Endothelial cell of umbilical vein (primary cell): ENCODE data around the gene CCND1. TPM values are rescaled to one million over a fixed set of nuclear protein-coding genes. Genes with fewer than 3 reads are reported as not detected.

Source experiments
- BruUV-seq: library from RNA; stranded (reverse); fragments of 400-500 nt; replicated peaks from 2 replicates; lab custom pipeline; 2021; lab: Mats Ljungman, UMichigan
- CTCF ChIA-PET: fragments of 300-600, 350-600 bp; sonication (Branson Sonifier 250); formaldehyde crosslinking; loops from one replicate; lab custom pipeline; 2021; ENCODE audit warnings: antibody characterized with exemption, inconsistent platforms; lab: Charles Lee
- POLR2A ChIA-PET: fragments of 300-600, 350-600 bp; sonication (Branson Sonifier 250); formaldehyde crosslinking; loops from one replicate; lab custom pipeline; 2021; ENCODE audit warnings: antibody characterized with exemption, inconsistent platforms; lab: Charles Lee
- DNase-seq: peaks from one replicate; pipeline ENCODE4 v3.0.0-alpha.2; 2011; ENCODE audit warnings: low read depth, low spot score
- FAIRE-seq: peaks from 2 replicates; lab custom pipeline; 2011; peaks lifted over from hg19 to GRCh38; lab: Jason Lieb, UNC
- H2AFZ ChIP-seq: 2 replicates; pipeline ENCODE4 v1.6.0; 2012; ENCODE audit warnings: low read depth, low read length, control low read depth, inconsistent platforms
- H3K27ac ChIP-seq: 2 replicates; pipeline ENCODE4 v1.5.1; 2011; ENCODE audit warnings: low read depth, mild to moderate bottlenecking, control low read depth, low read length, moderate library complexity; ENCODE audit not compliant: insufficient read depth
- H3K27me3 ChIP-seq, 2 experiments: 2 replicates each; pipeline versions ENCODE4 v1.6.0 to v1.6.1; 2011; ENCODE audit warnings: low read length in 2 of 2, mixed read lengths in 1 of 2; ENCODE audit not compliant: control insufficient read depth in 2 of 2, insufficient read depth in 2 of 2
- H3K36me3 ChIP-seq, 2 experiments: 2 replicates in 1 of 2; 3 replicates in 1 of 2; pipeline ENCODE4 v1.5.1; 2011; ENCODE audit warnings: low read length in 2 of 2, mild to moderate bottlenecking in 1 of 2, moderate library complexity in 1 of 2; ENCODE audit not compliant: control insufficient read depth in 2 of 2, insufficient read depth in 2 of 2; ENCODE audit errors: extremely low read depth in 1 of 2
- H3K4me1 ChIP-seq: 3 replicates; pipeline ENCODE4 v1.5.1; 2011; ENCODE audit warnings: mild to moderate bottlenecking, low read length; ENCODE audit not compliant: control insufficient read depth, insufficient read depth; ENCODE audit errors: extremely low read depth
- H3K4me2 ChIP-seq: 2 replicates; pipeline ENCODE4 v1.6.1; 2011; ENCODE audit warnings: low read length, control low read depth, mixed read lengths; ENCODE audit not compliant: insufficient read depth
- H3K4me3 ChIP-seq, 3 experiments: fragments of 200-600 bp in 1 of 3; sonication (generic), shearing (Covaris generic) in 1 of 3; replicated peaks in 1 of 3; 2 replicates each; pipeline ENCODE4 v1.5.1; 2011 to 2016; ENCODE audit warnings: control low read depth in 3 of 3, low read length in 3 of 3, mild to moderate bottlenecking in 2 of 3, inconsistent platforms in 1 of 3, low read depth in 1 of 3, moderate library complexity in 1 of 3; ENCODE audit not compliant: insufficient read depth in 1 of 3
- H3K79me2 ChIP-seq: 2 replicates; pipeline ENCODE4 v1.6.0; 2012; ENCODE audit warnings: low read length, inconsistent platforms; ENCODE audit not compliant: control insufficient read depth, insufficient read depth
- H3K9ac ChIP-seq: replicated peaks from 2 replicates; pipeline ENCODE3; 2011; ENCODE audit warnings: low read length, control low read depth; ENCODE audit not compliant: insufficient read depth; ENCODE audit errors: extremely low read depth
- H3K9me1 ChIP-seq: replicated peaks from 3 replicates; pipeline ENCODE4 v1.6.0; 2011; ENCODE audit warnings: mild to moderate bottlenecking, low read length; ENCODE audit not compliant: control insufficient read depth, insufficient read depth; ENCODE audit errors: extremely low read depth
- H3K9me3 ChIP-seq: replicated peaks from 2 replicates; pipeline ENCODE4 v1.5.1; 2012; ENCODE audit warnings: low read length, inconsistent platforms; ENCODE audit not compliant: control insufficient read depth, insufficient read depth
- H4K20me1 ChIP-seq: replicated peaks from 2 replicates; pipeline ENCODE3; 2011; ENCODE audit warnings: mild to moderate bottlenecking, low read length; ENCODE audit not compliant: control insufficient read depth, insufficient read depth; ENCODE audit errors: extremely low read depth
- CTCF ChIP-seq, 2 donors: IDR thresholded peaks; 1 replicate in 1 of 2; 2 replicates in 1 of 2; pipeline ENCODE4 v1.5.1; 2011; ENCODE audit warnings: low read length in 2 of 2, mild to moderate bottlenecking in 2 of 2, moderate library complexity in 2 of 2, control low read depth in 1 of 2, inconsistent platforms in 1 of 2, low read depth in 1 of 2; ENCODE audit not compliant: insufficient read depth in 1 of 2; ENCODE audit errors: extremely low read depth in 1 of 2
- EZH2 ChIP-seq: IDR thresholded peaks from 2 replicates; pipeline ENCODE4 v1.6.1; 2012; ENCODE audit warnings: borderline replicate concordance, low read depth, mild to moderate bottlenecking, moderate library complexity, low read length, inconsistent platforms; ENCODE audit not compliant: severe bottlenecking
- FOS ChIP-seq: IDR thresholded peaks from 2 replicates; pipeline ENCODE4 v1.6.1; 2011; ENCODE audit warnings: mild to moderate bottlenecking, low read length, moderate library complexity, borderline replicate concordance; ENCODE audit not compliant: insufficient read depth
- GATA2 ChIP-seq: IDR thresholded peaks from 2 replicates; pipeline ENCODE4 v1.7.0; 2011; ENCODE audit warnings: low read depth, mild to moderate bottlenecking, moderate library complexity, mixed read lengths, low read length; ENCODE audit not compliant: insufficient read length, insufficient read depth
- JUN ChIP-seq: IDR thresholded peaks from 2 replicates; pipeline ENCODE4 v1.6.1; 2011; ENCODE audit warnings: borderline replicate concordance, low read depth; ENCODE audit not compliant: insufficient read length, insufficient read depth
- dilution Hi-C: fragments of 300-500 bp; cut with MboI; formaldehyde crosslinking; loops from one replicate; pipeline ENCODE4 v1.15.0; 2019; ENCODE audit warnings: low sequenced_read_pairs; ENCODE audit not compliant: extremely low pct_ligation_motif_present
- intact Hi-C: fragments of 100-400 bp; cut with micrococcal nuclease; formaldehyde crosslinking; loops from one replicate; pipeline ENCODE4 v1.10.0; 2022
- polyA plus RNA-seq, 4 experiments: library from polyadenylated mRNA; depleted of rRNA in 3 of 4; stranded (reverse) in 3 of 4; unstranded in 1 of 4; fragments of >200 nt; gene quantifications; 2 replicates each; pipeline versions ENCODE4 v1.2.1 to v1.2.3, GENCODE V29; 2011 to 2012; ENCODE audit warnings: missing spikeins in 1 of 4
- total RNA-seq: library from RNA; stranded (reverse); gene quantifications from 2 replicates; pipeline ENCODE4 v1.2.3, GENCODE V29; 2021

Gene CCND1
- total and polyA plus RNA-seq, 2 donors (not counting 3 experiments of a cell fraction or from before 2014, with no cell fraction given) = 98.7 to 370 TPM

GRCh38 chr11:69689484-69690319 is 48.7 kb downstream of the CCND1 start:
- ChIA-PET POLR2A (no interaction called here), CTCF (no interaction called here)
- BruUV-seq = no TSS peak
- Histone ChIP-seq H3K4me1 (no peaks in the 10 kb centered on the region), H3K36me3 (no peaks in the 10 kb centered on the region), H4K20me1 (no peaks in the 10 kb centered on the region), H3K4me3 (no peak overlapping the region), H3K9me1 (no peaks in the 10 kb centered on the region), H3K27me3 (peaks cover 0 to 8% of the 10 kb centered on the region in 2 experiments), H2AFZ (no peak overlapping the region), H3K9me3 (no peaks in the 10 kb centered on the region), H3K9ac (no peak overlapping the region), H3K4me2 (no peak overlapping the region), H3K27ac (no peak overlapping the region), H3K79me2 (no peaks in the 10 kb centered on the region)
- intact Hi-C loops = loop anchor here (5.0 kb wide), 1 partner anchor 508 kb away; no protein-coding TSS in a partner anchor
- DNase-seq (no peak), FAIRE-seq (no peak)
- TF ChIP-seq JUN (no peak), EZH2 (no peak), CTCF (IDR thresholded peaks at IDR 0.05; ENCODE audit: extremely low read depth in 1 of 2, insufficient read depth in 1 of 2, low read depth in 1 of 2, low read length in 2 of 2) (no peak), GATA2 (no peak), FOS (no peak)
- dilution Hi-C loops = no loop called here
